ENCODE measurements around the gene PTPN21. TPM values are rescaled to one million over a fixed set of nuclear protein-coding genes. Genes with fewer than 3 reads are reported as not detected.

The PTPN21 gene
- total and polyA plus RNA-seq, 2 of the 13 experiments (the other 11 are each of a cell fraction or from before 2014, with no cell fraction given), result 2.0 to 3.7 TPM

DNA sequence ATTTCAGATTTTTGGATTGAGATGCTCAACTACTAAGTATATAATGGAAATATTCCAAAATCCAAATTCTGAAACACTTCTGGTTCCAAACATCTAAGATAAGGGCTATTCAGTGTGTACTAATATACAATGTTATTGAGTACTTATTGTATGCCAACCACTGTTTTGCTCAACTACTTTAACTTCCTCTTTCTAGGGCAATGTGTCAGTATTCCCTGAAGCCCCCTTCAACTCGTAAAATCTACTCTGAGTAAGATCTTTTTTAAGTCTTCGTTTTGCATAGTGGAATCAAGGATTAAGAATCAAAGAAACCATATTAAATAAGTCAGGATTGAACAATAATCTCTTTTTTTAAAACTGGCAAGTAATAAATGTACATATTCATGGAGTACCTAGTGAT is 123.8 kb downstream of the PTPN21 start (continued):
- TF ChIP-seq, protein P1, sequence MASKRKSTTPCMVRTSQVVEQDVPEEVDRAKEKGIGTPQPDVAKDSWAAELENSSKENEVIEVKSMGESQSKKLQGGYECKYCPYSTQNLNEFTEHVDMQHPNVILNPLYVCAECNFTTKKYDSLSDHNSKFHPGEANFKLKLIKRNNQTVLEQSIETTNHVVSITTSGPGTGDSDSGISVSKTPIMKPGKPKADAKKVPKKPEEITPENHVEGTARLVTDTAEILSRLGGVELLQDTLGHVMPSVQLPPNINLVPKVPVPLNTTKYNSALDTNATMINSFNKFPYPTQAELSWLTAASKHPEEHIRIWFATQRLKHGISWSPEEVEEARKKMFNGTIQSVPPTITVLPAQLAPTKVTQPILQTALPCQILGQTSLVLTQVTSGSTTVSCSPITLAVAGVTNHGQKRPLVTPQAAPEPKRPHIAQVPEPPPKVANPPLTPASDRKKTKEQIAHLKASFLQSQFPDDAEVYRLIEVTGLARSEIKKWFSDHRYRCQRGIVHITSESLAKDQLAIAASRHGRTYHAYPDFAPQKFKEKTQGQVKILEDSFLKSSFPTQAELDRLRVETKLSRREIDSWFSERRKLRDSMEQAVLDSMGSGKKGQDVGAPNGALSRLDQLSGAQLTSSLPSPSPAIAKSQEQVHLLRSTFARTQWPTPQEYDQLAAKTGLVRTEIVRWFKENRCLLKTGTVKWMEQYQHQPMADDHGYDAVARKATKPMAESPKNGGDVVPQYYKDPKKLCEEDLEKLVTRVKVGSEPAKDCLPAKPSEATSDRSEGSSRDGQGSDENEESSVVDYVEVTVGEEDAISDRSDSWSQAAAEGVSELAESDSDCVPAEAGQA (IDR thresholded peaks at IDR 0.05; ENCODE audit: low read depth), result no peak
- TF ChIP-seq, protein P1 (CRISPR knock-in tag; IDR thresholded peaks at IDR 0.05; ENCODE audit: borderline replicate concordance), result no peak
- TF ChIP-seq, protein P2, sequence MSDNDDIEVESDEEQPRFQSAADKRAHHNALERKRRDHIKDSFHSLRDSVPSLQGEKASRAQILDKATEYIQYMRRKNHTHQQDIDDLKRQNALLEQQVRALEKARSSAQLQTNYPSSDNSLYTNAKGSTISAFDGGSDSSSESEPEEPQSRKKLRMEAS (IDR thresholded peaks at IDR 0.05), result no peak
- TF ChIP-seq ZNF10 (CRISPR knock-in tag; IDR thresholded peaks at IDR 0.05; ENCODE audit: borderline replicate concordance, low read depth), result no peak
- no peak for TF ChIP-seq NPAS2 (CRISPR knock-in tag; IDR thresholded peaks at IDR 0.05; ENCODE audit: borderline replicate concordance)
- TF ChIP-seq ZNF746 (CRISPR knock-in tag; IDR thresholded peaks at IDR 0.05), result no peak
- TF ChIP-seq MTA1 (CRISPR knock-in tag; IDR thresholded peaks at IDR 0.05; ENCODE audit: borderline replicate concordance), result no peak
- no peak for TF ChIP-seq CBX5 (CRISPR knock-in tag; IDR thresholded peaks at IDR 0.05; ENCODE audit: borderline replicate concordance)
- no peak for TF ChIP-seq ZSCAN25 (CRISPR knock-in tag; IDR thresholded peaks at IDR 0.05)
- TF ChIP-seq ZNF451 (CRISPR knock-in tag; IDR thresholded peaks at IDR 0.05), result no peak
